Stimulated activated CD8-positive, alpha-beta memory T cell treated with anti-CD3 and anti-CD28 coated beads, Interleukin-15, amount 100 ng/mL, for 4 hours (primary cell): ENCODE measurements around the gene PCDHGA6.
"Not testable (repeated sequence)": the region's sequence is repeated elsewhere in the genome, so short reads cannot be mapped to it uniquely, and the experiment has no call there.

Experiments used
- DNase-seq, 2 donors: peaks; one replicate each; pipeline ENCODE4 v3.0.0-alpha.2; 2020; ENCODE audit warnings: low read depth in 2 of 2

Gene PCDHGA6

GRCh38 chr5:141373673-141374317, at the start of gene PCDHGA6:
PCDHGA6 (plus strand) TSS chr5:141373891; CDS start chr5:141374084, 193 bp downstream.
- DNase-seq, result no peak

GRCh38 chr5:141326088-141326854, 47.4 kb upstream of the PCDHGA6 start:
- peak; percentile 30 to 43 for DNase-seq

- DNase-seq, result no peak
These were observed 45.5 kb upstream of the PCDHGA6 start for GRCh38 chr5:141328231-141328630.

- DNase-seq, result no peak
These were observed 43.2 kb upstream of the PCDHGA6 start, which contains the start of gene PCDHGA1 for GRCh38 chr5:141330299-141331080. PCDHGA1 (plus strand) TSS chr5:141330514.

GRCh38 chr5:141332571-141332970, 41.1 kb upstream of the PCDHGA6 start:
- DNase-seq, result not testable (repeated sequence)

- DNase-seq, result no peak
These were observed 35.0 kb upstream of the PCDHGA6 start, which contains the start of gene PCDHGA2 for GRCh38 chr5:141338538-141339306. PCDHGA2 (plus strand) TSS chr5:141338760.

GRCh38 chr5:141340781-141341354, 32.8 kb upstream of the PCDHGA6 start:
- not testable (repeated sequence) for DNase-seq

- DNase-seq, result no peak
These were observed 30.9 kb upstream of the PCDHGA6 start for GRCh38 chr5:141342773-141343172.

GRCh38 chr5:141343242-141343952, 30.3 kb upstream of the PCDHGA6 start, which contains the start of gene PCDHGA3:
PCDHGA3 (plus strand) TSS chr5:141343829; CDS start chr5:141344034, 205 bp downstream.
- DNase-seq, result no peak

GRCh38 chr5:141343953-141344463, 29.7 kb upstream of the PCDHGA6 start:
- no peak for DNase-seq

- no peak for DNase-seq
These were observed 28.4 kb upstream of the PCDHGA6 start for GRCh38 chr5:141345327-141345726.

GRCh38 chr5:141346017-141346416, 27.7 kb upstream of the PCDHGA6 start:
- DNase-seq, result not testable (repeated sequence)

GRCh38 chr5:141349917-141350619, 23.6 kb upstream of the PCDHGA6 start, which contains the start of gene PCDHGB1:
PCDHGB1 (plus strand) TSS chr5:141350099; CDS start chr5:141350261, 162 bp downstream.
- DNase-seq, result no peak

GRCh38 chr5:141351591-141351990, 22.1 kb upstream of the PCDHGA6 start:
- no peak for DNase-seq

- DNase-seq, result no peak
These were observed 18.7 kb upstream of the PCDHGA6 start, which contains the start of gene PCDHGA4 for GRCh38 chr5:141354900-141355469. PCDHGA4 (plus strand) TSS chr5:141355021; CDS start chr5:141355108, 87 bp downstream.

- DNase-seq, result no peak
These were observed 18.1 kb upstream of the PCDHGA6 start for GRCh38 chr5:141355641-141356040.

GRCh38 chr5:141356133-141356532, 17.6 kb upstream of the PCDHGA6 start:
- no peak for DNase-seq

- DNase-seq, result no peak
These were observed 16.7 kb upstream of the PCDHGA6 start for GRCh38 chr5:141356950-141357349.
